Measurements from ENCODE around the gene RNF224.

The RNF224 gene

GRCh38 chr9:137215196-137215986 lies 11.9 kb upstream of the RNF224 start:
- no peak for DNase-seq (ENCODE audit: low read depth)

- DNase-seq (ENCODE audit: low read depth), result no peak
These were observed 10.9 kb upstream of the RNF224 start for GRCh38 chr9:137216188-137216965.

GRCh38 chr9:137217276-137218211 lies 9.8 kb upstream of the RNF224 start:
- DNase-seq (ENCODE audit: low read depth), result no peak

- DNase-seq (ENCODE audit: low read depth), result no peak
These were observed 9.0 kb upstream of the RNF224 start for GRCh38 chr9:137218212-137218753.

GRCh38 chr9:137218754-137219271 lies 8.5 kb upstream of the RNF224 start:
- DNase-seq (ENCODE audit: low read depth), result no peak

GRCh38 chr9:137219757-137220316 lies 7.5 kb upstream of the RNF224 start:
- DNase-seq (ENCODE audit: low read depth), result no peak

- DNase-seq (ENCODE audit: low read depth), result no peak
These were observed 6.8 kb upstream of the RNF224 start for GRCh38 chr9:137220317-137221094.

GRCh38 chr9:137221095-137221505 lies 6.2 kb upstream of the RNF224 start:
- DNase-seq (ENCODE audit: low read depth), result no peak

GRCh38 chr9:137221506-137222111 lies 5.7 kb upstream of the RNF224 start:
- DNase-seq (ENCODE audit: low read depth), result no peak

GRCh38 chr9:137222190-137223077 lies 4.9 kb upstream of the RNF224 start, which contains the start of gene RNF208:
Gene RNF208, minus strand, starts transcription at chr9:137222240. Its CDS starts 1,028 bp downstream, at chr9:137221212.
- no peak for DNase-seq (ENCODE audit: low read depth)

GRCh38 chr9:137223078-137223970 lies 4.0 kb upstream of the RNF224 start:
- peak; percentile 94 for DNase-seq (ENCODE audit: low read depth)

GRCh38 chr9:137224830-137225694 lies 2.2 kb upstream of the RNF224 start, which contains the start of gene CYSRT1:
Gene CYSRT1, plus strand, starts transcription at chr9:137225174. Its CDS starts 448 bp downstream, at chr9:137225622.
- peak; percentile 74 for DNase-seq (ENCODE audit: low read depth)

GRCh38 chr9:137225699-137226331 lies 1.5 kb upstream of the RNF224 start:
- DNase-seq (ENCODE audit: low read depth), result no peak

GRCh38 chr9:137226338-137227053 lies 806 bp upstream of the RNF224 start:
- no peak for DNase-seq (ENCODE audit: low read depth)

GRCh38 chr9:137227853-137228505 lies 677 bp downstream of the RNF224 start:
- no peak for DNase-seq (ENCODE audit: low read depth)
